ENCODE data around the gene ALK.

Gene ALK

GRCh38 chr2:29290293-29291047 is 630.9 kb downstream of the ALK start:
- DNase-seq (no peak), ATAC-seq (no peak)
- H3K4me3 Mint-ChIP-seq: no peak overlapping the region
- no peaks in the 10 kb centered on the region for H3K9me3 Mint-ChIP-seq
- no peaks in the 10 kb centered on the region for H3K36me3 Mint-ChIP-seq (ENCODE audit: low read depth)
- no peak overlapping the region for H3K27ac Mint-ChIP-seq
- peaks cover 25% of the 10 kb centered on the region for H3K27me3 Mint-ChIP-seq
- no peaks in the 10 kb centered on the region for H3K4me1 Mint-ChIP-seq

DNA sequence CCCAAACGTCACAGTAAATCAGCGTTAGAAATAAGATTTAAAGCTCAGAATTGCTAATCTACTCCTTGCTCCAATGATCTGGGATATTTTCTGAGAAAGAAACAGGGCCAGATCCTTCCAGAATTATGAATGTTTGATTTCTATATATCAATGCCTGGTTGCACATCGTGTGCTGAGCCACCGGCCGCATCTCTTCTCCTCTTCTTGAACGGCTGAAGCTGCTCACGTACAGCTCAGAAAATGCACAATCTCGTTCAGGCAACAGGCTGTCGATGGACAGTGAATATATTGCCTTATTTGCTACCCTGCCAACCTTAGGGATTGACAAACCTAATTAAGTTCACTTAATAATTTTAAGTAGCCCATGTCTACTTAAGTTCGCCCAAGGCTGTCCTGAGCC is 636.7 kb downstream of the ALK start:
- Mint-ChIP-seq H3K27me3 (peaks cover 11% of the 10 kb centered on the region), H3K27ac (no peak overlapping the region), H3K36me3 (ENCODE audit: low read depth) (no peaks in the 10 kb centered on the region), H3K4me3 (no peak overlapping the region), H3K9me3 (no peaks in the 10 kb centered on the region), H3K4me1 (no peaks in the 10 kb centered on the region)
- ATAC-seq: no peak
- DNase-seq: no peak

DNA sequence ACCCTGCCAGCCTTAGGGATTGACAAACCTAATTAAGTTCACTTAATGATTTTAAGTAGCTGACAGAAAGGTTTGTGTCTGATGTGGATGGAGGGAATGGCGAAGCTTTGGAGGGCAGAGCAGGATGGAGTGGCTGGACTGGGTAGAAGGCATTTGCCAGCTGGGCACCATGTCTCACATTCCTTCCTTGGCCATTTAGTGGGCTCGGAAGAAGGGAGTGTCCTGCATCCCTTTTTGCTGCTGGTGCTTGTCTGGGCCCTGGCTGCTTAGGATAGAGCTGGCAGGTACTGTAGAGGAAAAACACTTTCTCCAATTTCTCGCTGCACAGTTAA is 639.5 kb downstream of the ALK start:
- H3K4me1 Mint-ChIP-seq: no peaks in the 10 kb centered on the region
- DNase-seq: no peak
- peaks cover 11% of the 10 kb centered on the region for H3K27me3 Mint-ChIP-seq
- H3K9me3 Mint-ChIP-seq: no peaks in the 10 kb centered on the region
- H3K36me3 Mint-ChIP-seq (ENCODE audit: low read depth): no peaks in the 10 kb centered on the region
- ATAC-seq: no peak
- H3K4me3 Mint-ChIP-seq: no peak overlapping the region
- no peak overlapping the region for H3K27ac Mint-ChIP-seq

DNA sequence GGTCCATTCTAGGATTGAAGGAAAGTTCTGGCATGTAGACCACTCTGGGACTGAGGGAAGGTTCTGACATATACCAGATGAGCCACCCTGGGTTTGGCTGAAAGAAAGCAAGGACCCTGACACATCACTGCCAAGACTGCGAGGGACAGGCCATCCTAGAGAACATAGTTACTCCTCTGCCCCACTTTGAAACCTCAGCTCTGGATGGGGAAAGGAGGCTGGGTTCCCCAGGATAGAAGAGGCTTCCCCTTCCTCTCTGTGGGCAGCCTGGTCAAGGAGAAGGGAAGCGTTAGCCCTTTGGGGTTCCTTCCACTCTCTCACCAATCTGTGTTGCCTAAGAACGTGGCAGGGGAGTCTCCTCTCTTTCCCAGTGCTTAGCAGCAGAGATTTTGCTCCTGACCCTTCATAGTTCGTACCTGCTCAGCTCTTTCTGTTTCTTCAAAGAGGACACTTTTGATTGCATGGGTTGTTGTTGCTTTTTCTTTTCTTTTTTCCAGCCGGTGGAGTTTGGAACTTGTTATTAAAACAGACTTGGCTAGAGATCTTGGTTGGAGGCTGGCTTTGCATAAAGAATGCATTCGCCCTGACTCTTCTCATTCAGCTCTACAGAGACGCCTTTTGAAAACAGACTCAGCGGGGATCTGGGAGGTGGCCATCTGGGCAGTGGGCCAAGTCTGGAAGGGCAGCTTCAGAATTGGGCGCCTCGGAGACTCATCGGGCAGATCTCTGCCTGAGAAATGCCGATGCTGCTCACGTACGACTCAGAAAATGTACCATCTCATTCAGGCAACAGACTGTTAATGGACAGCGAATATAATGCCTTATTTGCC is 640.1 kb downstream of the ALK start:
- Mint-ChIP-seq H3K4me1 (no peaks in the 10 kb centered on the region), H3K27ac (no peak overlapping the region), H3K4me3 (no peak overlapping the region), H3K36me3 (ENCODE audit: low read depth) (no peaks in the 10 kb centered on the region), H3K9me3 (no peaks in the 10 kb centered on the region), H3K27me3 (peaks cover 11% of the 10 kb centered on the region)
- no peak for ATAC-seq
- DNase-seq: no peak

DNA sequence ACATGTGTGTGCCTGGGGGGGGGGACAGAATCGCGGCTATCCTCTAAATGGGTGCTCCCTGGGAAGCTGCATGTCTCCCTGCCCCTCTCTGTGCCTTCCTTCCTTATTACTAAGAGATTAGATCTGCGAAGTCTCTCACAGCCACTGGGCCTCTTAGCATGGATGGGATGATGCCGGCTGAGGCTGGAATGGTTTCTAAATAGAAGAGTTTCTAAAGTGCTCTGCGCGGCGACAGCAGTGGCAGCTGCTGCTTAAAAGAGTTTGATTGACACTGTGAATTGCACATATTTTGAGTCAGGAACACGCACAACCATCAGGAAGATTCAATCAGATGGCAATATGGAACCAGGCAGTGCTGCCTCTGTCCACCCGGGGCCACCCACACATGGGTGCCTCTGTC is 642.4 kb downstream of the ALK start:
- Mint-ChIP-seq H3K9me3 (no peaks in the 10 kb centered on the region), H3K27me3 (peaks cover 7% of the 10 kb centered on the region), H3K4me1 (no peaks in the 10 kb centered on the region), H3K27ac (no peak overlapping the region), H3K36me3 (ENCODE audit: low read depth) (no peaks in the 10 kb centered on the region), H3K4me3 (no peak overlapping the region)
- ATAC-seq (no peak), DNase-seq (no peak)

DNA sequence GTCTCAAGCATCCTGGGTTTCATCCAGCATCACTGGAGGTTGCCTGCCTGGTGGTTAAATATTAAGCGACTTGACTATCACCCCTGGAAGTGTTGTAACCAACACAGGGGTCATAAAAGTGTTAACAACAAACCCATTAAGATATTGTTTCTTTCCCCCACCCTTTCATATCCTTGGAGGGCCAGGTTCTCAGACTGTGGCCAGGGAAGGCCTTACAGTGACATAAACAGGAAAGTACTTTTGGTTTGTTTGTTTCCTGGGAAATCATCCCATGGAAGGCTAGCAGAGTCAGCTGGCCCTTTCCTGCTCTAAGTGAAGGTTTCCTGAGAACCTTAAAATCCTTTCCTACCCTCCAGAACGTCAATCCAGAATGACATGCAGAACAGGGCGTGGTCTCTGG is 645.2 kb downstream of the ALK start:
- Mint-ChIP-seq H3K36me3 (ENCODE audit: low read depth) (no peaks in the 10 kb centered on the region), H3K27ac (no peak overlapping the region)

GRCh38 chr2:29275186-29275585 is 646.2 kb downstream of the ALK start:
- Mint-ChIP-seq H3K36me3 (ENCODE audit: low read depth) (no peaks in the 10 kb centered on the region), H3K27me3 (peaks cover 7% of the 10 kb centered on the region), H3K4me3 (no peak overlapping the region), H3K4me1 (no peaks in the 10 kb centered on the region), H3K9me3 (no peaks in the 10 kb centered on the region), H3K27ac (no peak overlapping the region)
- DNase-seq (no peak), ATAC-seq (no peak)

More for the DNA sequence above, 645.2 kb downstream of the ALK start:
- no peak for ATAC-seq
- Mint-ChIP-seq H3K27me3 (peaks cover 8% of the 10 kb centered on the region), H3K4me1 (no peaks in the 10 kb centered on the region), H3K4me3 (no peak overlapping the region), H3K9me3 (no peaks in the 10 kb centered on the region)
- DNase-seq: no peak

DNA sequence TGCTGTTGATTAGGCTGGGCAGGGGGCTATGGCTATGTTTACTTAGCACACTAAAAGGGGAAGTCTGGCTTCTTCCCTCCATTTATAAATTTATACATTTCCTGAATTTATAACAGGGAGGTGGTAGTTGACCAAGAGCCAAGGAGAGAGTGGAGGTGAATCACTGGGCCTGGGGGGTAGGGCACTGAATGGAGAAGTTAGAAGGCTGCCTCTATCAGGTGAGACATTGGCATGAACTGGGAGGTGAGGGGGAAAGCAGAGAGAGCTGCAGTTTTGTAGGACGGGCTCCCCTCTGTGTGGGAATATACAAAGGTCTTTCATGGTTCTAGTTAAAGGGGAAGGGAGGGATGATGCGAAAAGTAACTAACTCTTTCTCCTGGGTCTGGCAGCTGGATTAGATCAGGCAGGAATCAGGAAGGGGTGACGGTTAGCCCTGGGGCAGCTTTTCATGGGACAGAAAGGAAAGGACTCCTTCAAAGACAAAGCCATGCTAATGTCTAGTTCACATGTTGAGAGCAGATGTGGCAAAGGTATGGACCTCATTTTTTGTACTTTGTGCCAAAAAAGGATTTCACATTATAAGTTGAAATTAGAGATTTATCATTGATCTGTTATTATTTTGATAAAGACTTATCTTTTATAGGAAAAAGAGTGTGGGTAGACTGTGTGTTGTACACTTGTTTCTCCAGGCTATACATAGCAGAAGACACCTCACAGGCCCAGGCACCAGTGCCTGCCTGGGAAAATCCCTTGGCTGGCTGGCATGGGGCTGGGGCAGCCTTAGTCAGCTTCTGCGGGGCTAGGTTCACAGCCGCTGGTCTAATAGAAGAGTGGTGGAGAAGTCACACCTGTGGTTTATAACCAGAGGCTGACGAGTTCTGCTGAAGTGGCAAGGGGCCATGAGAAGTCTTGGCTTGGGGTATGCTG is 647.4 kb downstream of the ALK start:
- no peak for ATAC-seq

DNA sequence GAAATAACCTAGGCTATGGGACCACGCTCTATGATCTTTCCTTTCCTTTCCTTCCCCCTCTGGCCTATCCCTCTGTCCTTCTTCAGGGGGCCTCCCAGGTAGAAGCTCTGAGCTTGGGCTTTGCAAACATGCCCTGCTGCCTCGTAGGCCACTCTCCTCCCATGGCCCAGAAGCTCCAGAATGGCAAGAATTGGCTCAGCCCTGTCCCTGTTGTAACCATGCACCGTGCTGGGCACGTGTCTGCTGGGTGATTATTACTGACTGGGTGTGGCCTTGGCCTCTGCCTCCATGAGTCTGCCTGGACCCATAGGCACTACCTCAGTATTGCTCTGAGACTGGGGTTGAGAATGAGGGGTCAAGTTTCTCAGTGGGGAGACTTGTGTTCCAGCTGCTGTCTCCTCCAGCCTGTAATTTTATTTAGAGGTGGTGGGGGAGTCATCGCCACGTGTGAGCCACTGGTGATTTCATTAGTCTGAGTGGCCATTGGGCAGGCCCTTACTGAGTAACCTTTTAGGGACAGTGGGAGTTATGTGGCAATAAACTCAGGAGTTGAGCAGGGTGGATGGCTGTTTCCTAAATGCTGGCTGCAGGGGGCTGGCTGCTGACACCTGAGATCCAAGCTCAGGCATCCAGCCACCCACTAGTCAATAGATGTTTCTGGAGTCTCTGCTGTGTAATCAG is 648.2 kb downstream of the ALK start:
- no peak for DNase-seq
- Mint-ChIP-seq H3K4me1 (no peaks in the 10 kb centered on the region), H3K36me3 (ENCODE audit: low read depth) (no peaks in the 10 kb centered on the region), H3K9me3 (no peaks in the 10 kb centered on the region), H3K4me3 (no peak overlapping the region), H3K27ac (no peak overlapping the region), H3K27me3 (peaks cover 4% of the 10 kb centered on the region)
- ATAC-seq: no peak

More for the DNA sequence above, 647.4 kb downstream of the ALK start:
- DNase-seq: no peak
- Mint-ChIP-seq H3K27me3 (peaks cover 4% of the 10 kb centered on the region), H3K4me3 (no peak overlapping the region), H3K4me1 (no peaks in the 10 kb centered on the region), H3K27ac (no peak overlapping the region), H3K9me3 (no peaks in the 10 kb centered on the region), H3K36me3 (ENCODE audit: low read depth) (no peaks in the 10 kb centered on the region)

GRCh38 chr2:29272311-29272710 is 649.1 kb downstream of the ALK start:
- no peak for ATAC-seq

GRCh38 chr2:29270701-29271121 is 650.7 kb downstream of the ALK start:
- no peaks in the 10 kb centered on the region for H3K4me1 Mint-ChIP-seq
- H3K36me3 Mint-ChIP-seq (ENCODE audit: low read depth): no peaks in the 10 kb centered on the region
- H3K9me3 Mint-ChIP-seq: no peaks in the 10 kb centered on the region
- peaks cover 4% of the 10 kb centered on the region for H3K27me3 Mint-ChIP-seq
- no peak overlapping the region for H3K27ac Mint-ChIP-seq
- DNase-seq (no peak), ATAC-seq (no peak)
- no peak overlapping the region for H3K4me3 Mint-ChIP-seq

More at GRCh38 chr2:29272311-29272710, 649.1 kb downstream of the ALK start:
- peaks cover 4% of the 10 kb centered on the region for H3K27me3 Mint-ChIP-seq
- no peaks in the 10 kb centered on the region for H3K9me3 Mint-ChIP-seq
- no peak for DNase-seq
- no peaks in the 10 kb centered on the region for H3K4me1 Mint-ChIP-seq
- no peak overlapping the region for H3K4me3 Mint-ChIP-seq
- H3K27ac Mint-ChIP-seq: no peak overlapping the region
- no peaks in the 10 kb centered on the region for H3K36me3 Mint-ChIP-seq (ENCODE audit: low read depth)

DNA sequence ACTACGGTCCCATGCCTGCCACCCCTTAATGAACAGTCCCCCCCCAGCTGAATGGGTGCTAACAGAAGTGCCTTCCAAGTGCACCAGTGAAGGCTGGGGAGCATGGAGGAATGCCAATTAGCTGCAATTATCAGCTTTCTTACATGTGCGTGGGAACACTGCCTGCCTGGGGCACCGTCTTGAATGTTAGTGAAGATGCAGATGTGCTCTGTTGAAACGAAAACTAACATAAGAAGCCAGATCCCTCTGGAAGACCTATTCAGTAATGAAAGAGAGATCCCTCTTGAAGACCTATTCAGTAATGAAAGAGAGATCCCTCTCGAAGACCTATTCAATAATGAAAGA is 651.6 kb downstream of the ALK start:
- H3K4me3 Mint-ChIP-seq: no peak overlapping the region
- no peak overlapping the region for H3K27ac Mint-ChIP-seq
- ATAC-seq: no peak
- H3K36me3 Mint-ChIP-seq (ENCODE audit: low read depth): no peaks in the 10 kb centered on the region
- DNase-seq: no peak
- H3K27me3 Mint-ChIP-seq: peaks cover 1% of the 10 kb centered on the region
- no peaks in the 10 kb centered on the region for H3K9me3 Mint-ChIP-seq
- H3K4me1 Mint-ChIP-seq: no peaks in the 10 kb centered on the region

DNA sequence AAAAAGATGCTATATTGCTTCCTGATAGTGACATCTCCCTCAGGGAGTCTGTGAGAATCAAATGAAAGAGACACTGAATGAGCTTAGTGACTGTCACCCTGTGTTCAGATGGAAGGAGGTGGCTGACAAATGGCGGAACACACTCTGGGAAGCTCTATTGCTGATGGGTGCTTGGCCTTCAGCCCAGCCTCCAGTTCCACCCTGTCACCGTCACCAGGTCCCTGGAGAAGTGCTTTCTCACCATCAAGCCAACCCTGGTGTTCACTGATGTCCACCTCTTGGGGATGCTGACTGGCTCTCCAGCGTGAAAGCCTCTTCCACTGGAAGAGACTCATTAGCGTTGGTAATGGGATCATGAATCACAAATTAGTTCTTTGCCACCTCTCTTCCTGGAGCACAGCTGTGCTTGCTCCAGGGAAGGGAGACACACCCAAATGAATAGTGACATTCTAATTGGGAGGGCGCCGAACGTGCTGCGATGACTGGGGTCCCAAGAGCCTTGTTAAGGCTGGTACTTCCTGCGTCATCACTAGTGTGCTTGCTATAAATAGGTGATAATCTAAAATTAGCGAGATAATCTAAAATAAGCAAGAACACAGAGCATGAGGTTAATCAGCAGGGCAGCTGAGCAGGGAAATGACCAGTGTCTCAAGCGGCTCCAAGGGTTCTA is 652.2 kb downstream of the ALK start:
- no peak overlapping the region for H3K27ac Mint-ChIP-seq

GRCh38 chr2:29267720-29268119 is 653.7 kb downstream of the ALK start:
- no peaks in the 10 kb centered on the region for H3K4me1 Mint-ChIP-seq
- H3K27me3 Mint-ChIP-seq: peaks cover 4% of the 10 kb centered on the region
- H3K4me3 Mint-ChIP-seq: no peak overlapping the region
- H3K9me3 Mint-ChIP-seq: no peaks in the 10 kb centered on the region
- no peak for DNase-seq
- no peak for ATAC-seq
- no peak overlapping the region for H3K27ac Mint-ChIP-seq
- no peaks in the 10 kb centered on the region for H3K36me3 Mint-ChIP-seq (ENCODE audit: low read depth)

More for the DNA sequence above, 652.2 kb downstream of the ALK start:
- Mint-ChIP-seq H3K9me3 (no peaks in the 10 kb centered on the region), H3K4me1 (no peaks in the 10 kb centered on the region), H3K4me3 (no peak overlapping the region), H3K27me3 (peaks cover 1% of the 10 kb centered on the region), H3K36me3 (ENCODE audit: low read depth) (no peaks in the 10 kb centered on the region)
- DNase-seq (no peak), ATAC-seq (no peak)
